Renal cortex interstitium (tissue), 11 donors: ENCODE results near the gene PIEZO2. TPM values are rescaled to one million over a fixed set of nuclear protein-coding genes. Genes with fewer than 3 reads are reported as not detected.

Source experiments
- DNase-seq, 11 donors: peaks; one replicate each; pipeline ENCODE4 v3.0.0-alpha.2; 2013; ENCODE audit warnings: low read depth in 9 of 11, low spot score in 4 of 11; ENCODE audit errors: extremely low read depth in 1 of 11
- polyA plus RNA-seq, 3 donors: library from polyadenylated mRNA; unstranded; fragments of 120-200 nt; gene quantifications; one replicate each; pipeline ENCODE4 v1.2.1, GENCODE V29; 2013; ENCODE audit not compliant: insufficient read length in 3 of 3

PIEZO2 gene
- polyA plus RNA-seq, 3 donors: 13.6 to 21.5 (median 17.9) TPM

DNA sequence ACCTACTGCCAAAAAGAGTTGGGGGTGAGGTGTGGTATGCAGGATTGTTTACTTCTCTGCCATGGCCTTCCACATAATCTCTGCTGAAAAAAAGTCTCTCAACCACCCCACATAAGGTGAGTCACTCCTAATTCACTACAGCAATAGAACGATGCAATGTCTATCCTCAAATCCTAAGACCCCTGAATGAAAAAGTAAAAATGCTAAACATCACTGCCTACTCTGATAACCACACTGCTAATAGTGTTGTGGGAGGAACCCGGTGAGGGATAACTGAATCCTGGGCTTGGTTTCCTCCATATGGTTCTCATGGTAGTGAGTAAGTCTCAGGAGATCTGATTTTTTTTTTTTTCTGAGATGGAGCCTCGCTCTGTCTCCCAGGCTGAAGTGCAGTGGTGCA lies 252.5 kb downstream of the PIEZO2 start:
- no peak for DNase-seq

DNA sequence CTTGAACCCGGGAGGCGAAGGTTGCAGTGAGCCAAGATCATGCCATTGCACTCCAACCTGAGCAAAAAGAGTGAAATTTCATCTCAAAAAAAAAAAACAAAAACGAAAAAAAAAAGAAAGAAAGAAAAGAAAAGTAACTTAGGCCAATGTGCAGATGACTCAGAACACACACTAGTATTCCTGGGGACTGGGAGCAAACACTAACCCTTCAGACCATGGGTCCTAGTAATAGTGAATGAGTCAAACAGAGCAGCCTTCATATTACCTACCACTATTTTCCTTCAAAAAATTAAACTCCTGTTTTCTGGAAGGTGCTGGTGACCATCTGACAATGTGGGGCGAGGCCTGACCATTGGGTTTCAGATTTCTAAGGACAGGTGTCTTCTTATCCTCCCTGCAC lies 253.4 kb downstream of the PIEZO2 start:
- DNase-seq: no peak

DNA sequence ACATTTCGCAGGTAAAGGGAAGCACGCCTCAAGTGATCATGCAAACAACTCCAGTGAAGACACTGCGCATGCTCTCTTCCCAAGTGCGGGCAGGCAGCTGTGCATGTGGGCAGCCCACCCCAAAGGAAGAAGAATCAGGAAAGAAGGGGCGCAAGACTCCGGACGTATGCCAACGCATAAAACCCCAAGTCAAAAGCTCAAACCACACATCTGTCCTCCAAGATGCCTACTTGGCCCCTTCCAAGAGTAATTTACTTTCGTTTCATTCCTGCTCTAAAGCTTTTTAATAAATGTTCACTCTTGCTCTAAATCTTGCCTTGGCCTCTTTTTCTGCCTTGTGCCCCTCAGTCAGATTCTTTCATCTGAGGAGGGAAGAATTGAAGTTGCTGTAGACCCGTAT lies 254.9 kb downstream of the PIEZO2 start:
- DNase-seq: no peak

DNA sequence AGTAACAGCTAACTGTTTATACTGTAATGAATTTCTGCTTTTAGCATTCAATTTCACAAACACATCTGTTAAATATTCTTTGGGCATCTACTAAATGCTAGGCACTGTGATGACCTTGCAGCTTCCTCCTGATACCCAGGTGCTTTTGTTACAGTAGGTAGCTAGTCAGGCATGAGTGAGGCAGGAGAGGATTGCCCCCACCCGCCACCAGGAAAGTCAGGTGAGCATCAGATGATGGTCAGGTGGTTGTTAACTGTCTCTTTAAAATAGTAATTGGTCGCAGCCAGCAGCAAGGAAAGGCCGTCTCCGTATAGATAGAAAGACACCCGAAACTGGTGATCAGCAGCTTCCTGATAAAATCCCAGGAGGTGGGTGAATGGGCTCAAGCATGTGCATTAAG lies 255.6 kb downstream of the PIEZO2 start:
- no peak for DNase-seq

DNA sequence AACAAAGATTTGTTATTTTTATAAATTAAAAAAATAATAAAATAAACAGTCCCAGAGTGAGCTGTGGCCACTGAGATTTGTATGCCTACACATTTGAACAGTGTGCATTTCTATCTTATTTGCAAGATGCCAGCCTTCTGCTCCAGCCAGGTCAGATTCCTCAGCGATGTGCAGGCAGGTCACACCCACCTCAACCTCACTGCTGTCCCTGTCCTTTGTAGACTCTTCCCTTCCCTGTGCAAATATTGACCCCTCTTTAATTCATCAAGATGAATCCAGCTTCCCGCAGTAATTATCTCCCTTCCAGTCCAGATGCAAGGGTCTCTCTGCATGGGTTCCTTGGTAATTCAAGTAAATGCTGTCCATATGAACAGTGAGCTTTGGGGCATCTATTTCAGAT lies 256.2 kb downstream of the PIEZO2 start:
- no peak for DNase-seq

DNA sequence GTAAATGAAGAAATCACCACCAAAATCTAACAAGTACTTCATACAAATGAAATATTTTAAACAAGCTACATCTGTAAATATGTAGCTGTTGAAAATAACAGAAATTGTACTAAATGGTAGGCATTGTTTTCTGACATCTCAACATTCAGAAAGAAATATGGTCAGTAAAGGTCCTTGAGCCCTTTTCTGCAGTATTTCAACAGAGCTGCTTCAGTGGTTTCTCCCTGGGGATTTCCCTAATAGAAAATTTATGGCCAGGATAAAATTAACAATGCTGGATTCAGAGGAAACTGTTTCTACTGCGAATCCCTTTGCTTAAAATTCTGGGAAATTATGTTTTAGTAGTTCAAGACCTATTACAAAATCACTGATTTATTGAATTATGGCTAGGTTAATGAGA lies 256.6 kb downstream of the PIEZO2 start:
- DNase-seq: peak in 10 of 11 donors; percentile 10 to 51 (median 35)

DNA sequence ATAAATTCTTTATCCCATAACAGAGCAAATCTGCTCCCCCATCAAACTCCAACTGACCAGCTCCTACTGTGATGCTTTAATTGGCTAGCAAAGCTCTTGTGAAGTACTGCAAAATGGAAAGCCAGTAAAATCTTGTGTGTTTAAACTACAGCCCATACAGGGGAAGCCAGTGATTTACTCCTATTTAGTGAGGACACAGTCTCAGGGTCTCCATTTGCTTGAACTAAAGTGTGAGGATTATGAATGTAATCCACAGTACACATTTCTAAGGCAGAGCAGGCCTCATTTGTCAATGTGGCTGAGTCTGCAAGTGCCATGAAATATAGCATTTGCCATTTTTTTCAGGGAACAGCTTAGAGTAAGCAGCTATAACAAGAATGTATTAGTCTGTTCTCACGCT lies 259.3 kb downstream of the PIEZO2 start:
- DNase-seq: no peak

DNA sequence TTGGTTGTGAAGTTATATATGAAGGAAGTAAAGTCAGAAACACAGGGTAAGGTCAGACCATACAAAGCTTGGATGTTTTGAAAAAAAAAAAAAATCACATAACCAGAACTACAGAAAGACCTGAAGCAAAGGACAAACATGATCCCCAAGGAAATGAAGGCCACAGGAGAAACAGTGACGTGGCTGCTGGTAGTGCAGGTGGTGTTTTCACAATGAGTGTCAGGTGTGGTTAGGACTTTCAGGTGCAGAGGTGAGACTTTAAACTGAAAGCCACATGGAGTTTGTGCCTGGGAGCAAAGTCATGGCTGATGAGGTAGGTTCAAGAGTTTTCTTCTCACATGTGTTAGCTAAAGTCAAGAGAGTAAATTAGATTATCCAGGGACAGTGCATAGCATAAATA lies 270.7 kb downstream of the PIEZO2 start:
- no peak for DNase-seq

DNA sequence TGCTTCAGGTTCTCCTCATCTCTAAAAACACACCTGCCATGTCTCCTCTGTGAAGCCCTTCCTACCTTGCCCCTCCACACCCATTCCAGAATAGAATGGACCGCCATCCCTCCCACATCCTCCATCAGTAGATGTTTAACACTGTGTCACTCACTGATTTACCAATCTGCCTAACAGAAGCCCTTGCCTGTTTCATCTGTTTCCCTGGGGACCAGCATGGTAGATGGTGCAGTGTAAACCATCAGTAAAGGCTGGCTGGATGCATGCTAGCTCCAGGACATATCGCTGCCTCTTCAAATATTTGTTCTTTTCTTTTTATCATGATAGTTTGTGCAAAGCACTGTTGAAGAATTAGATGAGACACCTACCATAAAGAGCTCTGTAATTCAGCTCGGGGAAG lies 271.4 kb downstream of the PIEZO2 start:
- DNase-seq: no peak

DNA sequence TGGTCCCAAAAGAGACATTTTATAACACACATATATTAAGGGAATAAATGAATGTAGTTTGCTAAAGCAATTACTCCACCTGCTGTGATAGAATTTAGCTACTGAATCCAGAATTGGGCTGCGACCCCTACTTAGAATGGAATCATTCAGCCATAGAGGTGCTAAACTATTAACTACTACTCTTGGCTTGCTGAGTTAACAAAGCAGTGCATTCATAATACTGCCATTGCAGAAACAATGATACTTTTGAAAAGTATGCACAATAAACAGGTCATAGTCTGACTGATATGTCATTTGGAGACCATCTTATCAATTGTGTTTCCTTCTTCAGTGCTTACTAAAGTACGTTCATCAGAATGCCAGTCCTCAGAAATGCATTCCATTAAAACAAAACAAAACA lies 273.6 kb downstream of the PIEZO2 start:
- DNase-seq: no peak

DNA sequence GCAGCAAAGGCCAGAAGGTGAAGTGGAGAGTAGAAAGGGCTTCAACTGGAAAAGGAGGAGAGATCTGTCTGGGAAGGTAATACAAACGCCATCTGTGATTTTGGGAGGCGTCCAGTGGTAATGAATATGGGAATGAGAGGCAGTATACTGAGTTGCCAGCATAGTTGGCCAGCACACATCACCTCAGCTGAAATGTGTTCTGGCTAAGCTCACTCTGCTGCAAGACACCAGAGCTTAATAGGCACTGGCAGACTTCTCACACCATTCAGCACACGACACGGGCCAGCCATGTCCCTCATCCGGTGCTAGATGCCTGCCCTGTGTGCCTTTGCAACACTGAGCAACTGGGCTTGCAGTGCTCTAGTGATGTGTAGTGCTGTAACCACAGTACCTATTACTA lies 277.1 kb downstream of the PIEZO2 start:
- no peak for DNase-seq

DNA sequence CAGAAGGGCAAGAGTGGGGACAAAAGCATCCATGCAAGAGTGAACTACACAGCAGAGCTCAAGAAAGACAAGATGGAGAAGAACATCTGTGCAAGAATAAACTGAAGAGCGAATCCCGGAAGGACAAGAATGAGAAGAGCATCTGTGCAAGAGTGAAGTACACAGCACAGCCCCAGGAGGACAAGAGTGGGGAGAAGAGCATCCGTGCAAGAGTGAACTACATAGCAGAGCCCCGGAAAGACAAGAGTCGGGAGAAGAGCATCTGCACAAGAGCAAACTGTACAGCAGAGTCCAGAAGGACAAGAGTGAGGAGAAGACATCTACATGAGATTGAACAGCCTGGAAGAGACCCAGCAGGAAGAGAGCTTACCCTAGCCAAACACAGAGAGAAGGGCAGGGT lies 284.6 kb downstream of the PIEZO2 start:
- no peak for DNase-seq

DNA sequence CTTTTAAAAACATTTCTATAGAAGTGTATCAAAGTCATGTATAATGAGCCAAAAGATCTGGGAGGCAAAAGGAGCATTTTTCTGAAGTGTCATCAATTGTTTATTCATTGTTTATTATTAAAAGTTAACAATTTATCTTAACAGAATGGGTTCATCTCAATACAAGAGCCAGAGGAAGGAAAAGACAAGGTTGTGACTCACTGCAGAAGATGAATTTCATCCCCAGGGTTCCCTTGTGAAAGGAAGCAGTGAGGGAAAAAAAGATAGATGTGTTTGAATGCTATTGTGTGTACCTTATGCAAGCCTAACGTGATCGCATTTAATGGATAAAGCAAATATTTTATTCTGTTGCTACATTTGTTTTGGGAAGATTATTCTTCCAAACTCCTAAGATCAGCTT lies 286.3 kb downstream of the PIEZO2 start:
- no peak for DNase-seq

DNA sequence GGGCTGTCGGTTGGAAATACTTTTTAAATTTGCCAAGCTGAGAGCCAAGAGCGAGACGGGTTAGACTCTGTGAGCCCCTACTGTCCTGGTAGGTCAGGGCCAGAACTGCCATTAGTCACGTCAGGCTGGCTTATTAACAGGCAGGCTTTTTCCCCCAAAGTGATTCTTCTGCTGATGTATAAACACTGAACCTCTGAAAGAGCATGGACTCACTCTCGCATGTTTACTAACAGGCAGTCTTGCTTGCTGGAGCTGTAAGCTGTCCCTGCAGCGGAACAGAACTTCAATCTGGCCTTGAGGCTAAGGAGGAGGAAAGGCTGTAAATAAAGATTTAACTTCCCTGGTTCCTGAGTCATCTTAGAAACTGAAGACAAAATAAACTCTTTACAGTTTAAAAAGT lies 288.4 kb downstream of the PIEZO2 start:
- peak in 7 of 11 donors; percentile 17 to 49 (median 32) for DNase-seq

DNA sequence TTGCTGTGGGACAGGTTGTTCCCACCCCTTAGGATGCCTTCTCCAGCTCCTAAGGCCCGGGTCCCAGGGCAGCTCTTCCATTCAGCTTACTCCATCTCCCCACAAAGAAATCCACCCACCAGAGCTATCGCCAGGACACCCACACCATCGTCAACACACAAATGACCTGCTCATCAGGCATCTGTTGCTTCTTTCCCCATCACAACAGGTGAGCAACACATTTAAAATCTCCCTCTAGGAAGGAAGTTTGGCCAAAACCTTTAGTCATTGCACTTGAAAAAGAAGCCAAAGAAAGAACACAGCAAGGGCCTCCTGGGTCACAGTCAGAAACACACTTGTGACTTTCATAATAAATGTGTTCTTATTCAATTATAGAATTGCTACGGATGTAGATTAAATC lies 289.0 kb downstream of the PIEZO2 start:
- no peak for DNase-seq

DNA sequence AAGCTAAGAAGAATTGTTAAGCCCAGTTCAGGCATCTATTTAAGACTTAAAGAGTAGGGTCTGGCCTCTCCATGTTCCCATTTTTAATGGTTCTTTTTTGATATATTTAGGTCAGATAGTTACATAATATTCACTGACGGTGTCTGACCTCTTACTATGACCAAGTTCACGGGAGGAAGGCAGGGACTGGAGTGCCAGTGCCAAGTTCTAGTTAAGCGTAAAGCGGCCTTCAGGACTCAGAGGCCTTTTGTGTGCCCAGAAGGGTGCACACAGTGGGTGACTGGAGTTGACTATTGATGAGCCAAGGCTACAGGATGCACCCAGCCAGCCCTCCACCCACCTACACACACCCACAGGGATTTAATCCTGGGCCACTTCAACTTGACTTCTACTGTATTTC lies 290.9 kb downstream of the PIEZO2 start:
- no peak for DNase-seq

DNA sequence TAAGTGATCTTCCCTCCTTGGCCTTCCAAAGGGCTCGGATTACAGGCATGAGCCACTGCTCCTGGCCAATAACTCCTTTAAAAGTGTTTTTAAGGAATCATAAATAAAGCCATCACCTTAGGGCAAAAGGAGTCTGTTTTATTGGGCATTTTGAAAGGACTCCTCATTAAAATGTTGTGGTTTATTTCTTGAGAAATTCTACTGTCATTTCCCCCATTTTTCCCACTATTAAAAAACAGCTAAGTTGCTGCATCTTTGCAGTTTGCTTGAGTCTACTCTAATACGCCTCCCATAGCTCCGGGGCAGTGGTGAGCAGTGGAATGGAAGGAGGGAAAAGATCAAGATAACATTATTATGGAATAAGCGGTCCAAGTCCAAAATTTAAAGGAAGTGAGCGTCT lies 293.2 kb downstream of the PIEZO2 start:
- DNase-seq: no peak

DNA sequence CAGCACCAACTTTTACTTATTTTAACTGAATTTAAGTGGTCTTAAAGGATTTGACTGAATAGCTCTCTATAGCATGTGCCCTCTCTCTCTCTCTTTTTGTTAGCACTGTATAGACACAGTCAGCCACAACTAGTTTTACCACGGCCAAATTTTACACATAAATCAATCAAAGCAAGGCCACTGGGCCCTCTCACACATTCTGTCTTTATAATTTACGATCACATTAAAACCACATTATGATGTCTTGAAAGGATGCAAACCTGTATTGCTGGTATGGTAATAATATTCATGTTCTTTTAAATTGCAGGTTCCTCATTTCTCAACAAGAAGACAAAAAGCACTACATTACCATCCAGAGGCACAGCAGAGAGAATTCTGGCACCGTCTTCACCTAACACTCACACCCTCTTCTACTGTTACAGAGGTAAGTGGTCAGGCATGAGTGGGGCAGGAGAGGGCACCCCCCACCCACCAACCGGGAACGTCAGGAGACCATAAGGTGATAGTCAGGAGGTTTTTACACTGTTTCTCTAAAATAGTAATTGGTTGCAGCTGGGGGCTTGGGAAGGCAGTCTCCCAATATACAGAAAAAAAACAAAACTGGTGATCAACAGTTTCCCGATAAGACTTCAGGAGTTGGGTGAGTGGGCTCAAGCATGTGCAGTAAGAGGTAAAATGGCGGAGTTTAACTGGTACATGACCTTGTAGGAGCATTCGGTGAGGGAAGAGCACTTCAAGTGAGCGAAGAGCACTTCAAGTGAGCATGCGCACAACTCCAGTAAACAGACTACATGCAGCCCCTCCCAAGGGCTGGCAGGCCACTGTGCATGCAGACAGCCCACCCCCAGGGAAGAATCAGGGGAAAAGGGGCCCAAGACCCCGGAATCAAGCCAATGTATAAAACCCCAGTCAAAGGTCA lies 296.7 kb downstream of the PIEZO2 start:
- no peak for DNase-seq

DNA sequence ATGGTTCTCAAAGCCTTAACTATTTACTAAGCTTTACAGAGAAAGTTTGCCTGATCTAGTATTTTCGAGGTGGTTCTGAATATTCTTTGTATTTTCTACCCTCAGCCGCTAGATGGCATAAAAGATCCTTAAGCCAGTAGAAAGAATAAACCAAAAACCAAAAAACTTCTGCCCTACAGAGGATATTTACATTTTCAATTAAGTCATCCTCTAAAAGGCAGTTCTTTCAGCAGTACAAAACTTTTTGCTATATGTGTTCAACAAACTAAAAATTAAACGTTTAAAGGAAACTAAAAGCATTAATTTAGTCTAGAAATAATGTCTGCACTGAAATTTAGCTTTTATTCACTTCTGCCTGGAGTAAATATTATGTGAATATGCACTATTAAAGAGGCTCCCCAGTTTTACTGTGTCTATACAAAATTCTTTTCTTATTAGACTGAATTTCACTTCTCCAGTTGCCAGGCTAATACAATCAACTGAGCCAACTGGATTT lies 297.5 kb downstream of the PIEZO2 start:
- DNase-seq: peak in 8 of 11 donors; percentile 29 to 65 (median 40)

DNA sequence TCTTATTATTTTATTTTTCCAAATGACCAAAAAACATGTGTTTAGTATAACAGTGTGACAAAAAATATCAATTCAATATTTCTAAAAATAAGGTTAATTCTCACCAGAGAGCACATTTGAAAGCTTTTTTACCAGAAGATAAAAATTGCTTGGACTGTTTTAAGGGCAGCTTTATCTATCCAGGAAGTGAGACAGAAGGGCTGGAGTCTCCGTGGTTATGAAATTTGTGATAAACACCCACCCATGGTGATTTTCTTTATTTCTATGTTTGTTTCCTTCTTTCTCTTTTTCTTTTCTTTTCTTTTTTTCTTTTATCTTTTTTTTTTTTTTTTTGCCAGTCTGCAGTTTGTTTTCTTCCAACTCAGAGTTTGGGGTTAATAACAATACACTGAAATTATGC lies 298.5 kb downstream of the PIEZO2 start:
- DNase-seq: no peak

DNA sequence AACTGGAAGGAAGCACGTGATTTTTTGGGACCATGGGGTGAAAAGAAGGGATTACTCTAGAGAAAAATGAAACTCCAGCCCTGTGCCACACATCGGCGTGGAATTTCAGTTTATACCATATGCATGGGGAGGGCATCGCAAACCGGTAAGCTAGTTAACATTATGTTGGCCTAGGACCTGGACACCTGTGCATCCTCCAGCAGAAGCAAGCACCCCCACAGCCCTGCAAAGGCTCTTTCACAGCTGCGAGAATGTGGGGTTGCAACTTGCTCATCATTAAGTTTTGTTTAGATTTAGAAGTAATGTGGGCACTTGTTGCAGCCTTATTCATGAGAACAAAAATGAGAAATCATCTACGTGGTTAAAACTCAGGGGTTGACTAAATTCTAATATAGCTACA lies 299.2 kb downstream of the PIEZO2 start:
- no peak for DNase-seq
